Neural cell (in vitro differentiated cells): ENCODE results near the gene VIM. TPM values are rescaled to one million over a fixed set of nuclear protein-coding genes. Genes with fewer than 3 reads are reported as not detected.

Experiments used
- H2AFZ ChIP-seq: fragments of 200-600, 300-800 bp; sonication (generic), shearing (Covaris generic); 2 replicates; pipeline ENCODE4 v1.6.0; 2014; ENCODE audit warnings: low read depth, mild to moderate bottlenecking, antibody characterized with exemption, low read length, moderate library complexity
- H3F3A ChIP-seq: fragments of 200-600 bp; shearing (Covaris generic); 2 replicates; pipeline ENCODE4 v1.6.1; 2016; ENCODE audit warnings: mild to moderate bottlenecking, moderate library complexity, mixed read lengths, antibody characterized with exemption, low read length; ENCODE audit not compliant: insufficient read depth, poor library complexity, severe bottlenecking
- H3K27ac ChIP-seq: fragments of 200-600, 300-800 bp; sonication (generic), shearing (Covaris generic); 2 replicates; pipeline ENCODE4 v1.5.1; 2014; ENCODE audit warnings: mild to moderate bottlenecking, low read length, moderate library complexity
- H3K27me3 ChIP-seq: fragments of 300-800, 200-600 bp; sonication (generic), shearing (Covaris generic); 2 replicates; pipeline ENCODE4 v1.6.0; 2014; ENCODE audit warnings: mild to moderate bottlenecking, low read depth, low read length, moderate library complexity; ENCODE audit not compliant: insufficient read depth
- H3K36me3 ChIP-seq: fragments of 300-800, 200-600 bp; sonication (generic), shearing (Covaris generic); 2 replicates; pipeline ENCODE4 v1.5.1; 2014; ENCODE audit warnings: mild to moderate bottlenecking, antibody characterized with exemption, low read length, moderate library complexity; ENCODE audit not compliant: insufficient read depth
- H3K4me2 ChIP-seq: fragments of 300-800, 200-600 bp; sonication (generic), shearing (Covaris generic); 2 replicates; pipeline ENCODE4 v1.6.0; 2014; ENCODE audit warnings: mild to moderate bottlenecking, low read length
- H3K4me3 ChIP-seq: fragments of 300-800, 200-600 bp; sonication (generic), shearing (Covaris generic); 2 replicates; pipeline ENCODE4 v1.5.1; 2014; ENCODE audit warnings: mild to moderate bottlenecking, low read length, moderate library complexity
- H3K79me2 ChIP-seq: fragments of 200-600 bp; shearing (Covaris generic); replicated peaks from 2 replicates; pipeline ENCODE4 v1.6.0; 2014; ENCODE audit warnings: mild to moderate bottlenecking, low read length, moderate library complexity; ENCODE audit not compliant: insufficient read depth
- H3K9ac ChIP-seq: fragments of 300-800, 200-600 bp; sonication (generic), shearing (Covaris generic); 2 replicates; pipeline ENCODE4 v1.6.1; 2016; ENCODE audit warnings: mild to moderate bottlenecking, low read length, mixed read lengths
- H3K9me2 ChIP-seq: fragments of 200-600 bp; shearing (Covaris generic); 2 replicates; pipeline ENCODE4 v1.6.1; 2016; ENCODE audit warnings: mild to moderate bottlenecking, low read length, mixed read lengths; ENCODE audit not compliant: insufficient read depth
- H3K9me3 ChIP-seq: fragments of 200-600, 300-800 bp; sonication (generic), shearing (Covaris generic); 2 replicates; pipeline ENCODE4 v1.6.1; 2016; ENCODE audit warnings: mild to moderate bottlenecking, mixed run types, low read length, moderate library complexity, mixed read lengths
- H4K20me1 ChIP-seq: fragments of 200-600 bp; shearing (Covaris generic); 2 replicates; pipeline ENCODE4 v1.6.1; 2016; ENCODE audit warnings: mild to moderate bottlenecking, mixed run types; ENCODE audit not compliant: insufficient read depth
- CTCF ChIP-seq: fragments of 450-650 bp; IDR thresholded peaks from 2 replicates; pipeline ENCODE4 v1.5.1; 2014; ENCODE audit warnings: antibody characterized with exemption, mild to moderate bottlenecking, moderate library complexity; ENCODE audit not compliant: poor library complexity, severe bottlenecking
- EP300 ChIP-seq: fragments of 450-650 bp; conservative IDR thresholded peaks from 2 replicates; pipeline ENCODE4 v1.6.1; 2014; ENCODE audit warnings: antibody characterized with exemption, mild to moderate bottlenecking, moderate library complexity; ENCODE audit not compliant: poor library complexity, severe bottlenecking
- EZH2 ChIP-seq: fragments of 200-600, 300-800 bp; shearing (Covaris generic), sonication (generic); IDR thresholded peaks from 2 replicates; pipeline ENCODE4 v1.6.1; 2014; ENCODE audit warnings: antibody characterized with exemption, low read length, borderline replicate concordance, mild to moderate bottlenecking; ENCODE audit not compliant: insufficient read depth, poor library complexity, severe bottlenecking
- MXI1 ChIP-seq: fragments of 450-650 bp; conservative IDR thresholded peaks from 2 replicates; pipeline ENCODE4 v1.6.1; 2014; ENCODE audit warnings: antibody characterized with exemption, mild to moderate bottlenecking; ENCODE audit not compliant: poor library complexity, severe bottlenecking
- POLR2AphosphoS5 ChIP-seq: IDR thresholded peaks from 2 replicates; pipeline ENCODE4 v1.6.1; 2012
- RAD21 ChIP-seq: fragments of 450-650 bp; conservative IDR thresholded peaks from 2 replicates; pipeline ENCODE4 v1.6.1; 2014; ENCODE audit warnings: antibody characterized with exemption, mild to moderate bottlenecking, moderate library complexity
- REST ChIP-seq: IDR thresholded peaks from 2 replicates; pipeline ENCODE4 v1.6.1; 2012; ENCODE audit warnings: borderline replicate concordance
- SMC3 ChIP-seq: fragments of 450-650 bp; conservative IDR thresholded peaks from 2 replicates; pipeline ENCODE4 v1.6.1; 2014; ENCODE audit warnings: antibody characterized with exemption, mild to moderate bottlenecking, moderate library complexity; ENCODE audit not compliant: poor library complexity
- TAF1 ChIP-seq: IDR thresholded peaks from 2 replicates; pipeline ENCODE4 v1.6.1; 2012; ENCODE audit warnings: low read depth
- polyA plus RNA-seq: library from polyadenylated mRNA; depleted of rRNA; stranded (reverse); fragments of >200 nt; gene quantifications from 2 replicates; pipeline ENCODE4 v1.2.3, GENCODE V29; 2014

The VIM gene
- polyA plus RNA-seq, 1 donor from 2014 or later: 170 TPM

GRCh38 chr10:17208476-17208875, 19.6 kb upstream of the VIM start:
- Histone ChIP-seq H3K4me3 (no peak overlapping the region), H3K4me2 (no peak overlapping the region), H2AFZ (no peak overlapping the region), H3K9me2 (no peaks in the 10 kb centered on the region), H3K79me2 (no peaks in the 10 kb centered on the region), H3F3A (no peaks in the 10 kb centered on the region), H3K27ac (no peak overlapping the region), H3K9ac (no peak overlapping the region), H3K36me3 (no peaks in the 10 kb centered on the region), H3K9me3 (no peaks in the 10 kb centered on the region), H4K20me1 (no peaks in the 10 kb centered on the region), H3K27me3 (no peaks in the 10 kb centered on the region)
- no peak for TF ChIP-seq TAF1
- TF ChIP-seq SMC3: no peak
- TF ChIP-seq REST: no peak
- TF ChIP-seq CTCF: no peak

GRCh38 chr10:17209302-17209701, 18.7 kb upstream of the VIM start:
- TF ChIP-seq CTCF (no peak), EP300 (no peak), TAF1 (no peak), SMC3 (no peak), REST (no peak), EZH2 (no peak), POLR2AphosphoS5 (no peak), MXI1 (no peak), RAD21 (no peak)
- Histone ChIP-seq H3K36me3 (no peaks in the 10 kb centered on the region), H3K79me2 (no peaks in the 10 kb centered on the region), H3K27me3 (no peaks in the 10 kb centered on the region), H3K9me2 (no peaks in the 10 kb centered on the region), H3K9me3 (no peaks in the 10 kb centered on the region), H3K27ac (no peak overlapping the region), H2AFZ (no peak overlapping the region), H3K9ac (no peak overlapping the region), H3F3A (no peaks in the 10 kb centered on the region), H3K4me2 (no peak overlapping the region), H3K4me3 (no peak overlapping the region), H4K20me1 (no peaks in the 10 kb centered on the region)
